ENCODE data around the gene BAG5. TPM values are rescaled to one million over a fixed set of nuclear protein-coding genes. Genes with fewer than 3 reads are reported as not detected.

Gene BAG5
- total RNA-seq, 4 donors from 2014 or later, result 29.2 to 51.2 (median 42.9) TPM

DNA sequence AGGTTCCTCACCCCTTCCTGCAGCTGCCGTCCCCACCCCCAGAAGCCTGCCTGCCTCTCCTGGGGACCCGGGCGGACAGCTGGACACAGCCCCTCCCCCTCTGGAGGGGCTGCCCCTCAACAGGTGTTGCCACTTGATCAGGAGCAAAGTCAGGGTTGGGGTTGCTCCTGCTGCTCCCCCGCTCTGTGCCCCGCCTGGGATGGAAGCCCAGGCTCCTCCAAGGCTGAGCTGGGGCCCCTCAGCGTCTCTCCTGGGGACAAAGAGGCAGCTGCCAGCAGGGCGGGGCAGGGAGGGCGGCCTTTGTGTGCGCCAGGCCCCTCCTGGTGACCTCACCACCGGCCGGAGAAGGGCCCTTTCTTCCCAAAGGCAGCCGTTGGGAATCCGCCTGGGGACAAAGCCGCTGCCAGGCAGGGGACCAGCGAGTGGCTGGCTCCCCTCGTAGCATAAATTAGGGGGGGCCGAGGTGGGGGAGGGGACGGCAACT lies 19.8 kb downstream of the BAG5 start:
- DNase-seq (ENCODE audit: low spot score) (no peak), ATAC-seq (ENCODE audit: low FRiP score) (no peak)
- TF ChIP-seq, protein P1, sequence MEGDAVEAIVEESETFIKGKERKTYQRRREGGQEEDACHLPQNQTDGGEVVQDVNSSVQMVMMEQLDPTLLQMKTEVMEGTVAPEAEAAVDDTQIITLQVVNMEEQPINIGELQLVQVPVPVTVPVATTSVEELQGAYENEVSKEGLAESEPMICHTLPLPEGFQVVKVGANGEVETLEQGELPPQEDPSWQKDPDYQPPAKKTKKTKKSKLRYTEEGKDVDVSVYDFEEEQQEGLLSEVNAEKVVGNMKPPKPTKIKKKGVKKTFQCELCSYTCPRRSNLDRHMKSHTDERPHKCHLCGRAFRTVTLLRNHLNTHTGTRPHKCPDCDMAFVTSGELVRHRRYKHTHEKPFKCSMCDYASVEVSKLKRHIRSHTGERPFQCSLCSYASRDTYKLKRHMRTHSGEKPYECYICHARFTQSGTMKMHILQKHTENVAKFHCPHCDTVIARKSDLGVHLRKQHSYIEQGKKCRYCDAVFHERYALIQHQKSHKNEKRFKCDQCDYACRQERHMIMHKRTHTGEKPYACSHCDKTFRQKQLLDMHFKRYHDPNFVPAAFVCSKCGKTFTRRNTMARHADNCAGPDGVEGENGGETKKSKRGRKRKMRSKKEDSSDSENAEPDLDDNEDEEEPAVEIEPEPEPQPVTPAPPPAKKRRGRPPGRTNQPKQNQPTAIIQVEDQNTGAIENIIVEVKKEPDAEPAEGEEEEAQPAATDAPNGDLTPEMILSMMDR (IDR thresholded peaks at IDR 0.05), result no peak

DNA sequence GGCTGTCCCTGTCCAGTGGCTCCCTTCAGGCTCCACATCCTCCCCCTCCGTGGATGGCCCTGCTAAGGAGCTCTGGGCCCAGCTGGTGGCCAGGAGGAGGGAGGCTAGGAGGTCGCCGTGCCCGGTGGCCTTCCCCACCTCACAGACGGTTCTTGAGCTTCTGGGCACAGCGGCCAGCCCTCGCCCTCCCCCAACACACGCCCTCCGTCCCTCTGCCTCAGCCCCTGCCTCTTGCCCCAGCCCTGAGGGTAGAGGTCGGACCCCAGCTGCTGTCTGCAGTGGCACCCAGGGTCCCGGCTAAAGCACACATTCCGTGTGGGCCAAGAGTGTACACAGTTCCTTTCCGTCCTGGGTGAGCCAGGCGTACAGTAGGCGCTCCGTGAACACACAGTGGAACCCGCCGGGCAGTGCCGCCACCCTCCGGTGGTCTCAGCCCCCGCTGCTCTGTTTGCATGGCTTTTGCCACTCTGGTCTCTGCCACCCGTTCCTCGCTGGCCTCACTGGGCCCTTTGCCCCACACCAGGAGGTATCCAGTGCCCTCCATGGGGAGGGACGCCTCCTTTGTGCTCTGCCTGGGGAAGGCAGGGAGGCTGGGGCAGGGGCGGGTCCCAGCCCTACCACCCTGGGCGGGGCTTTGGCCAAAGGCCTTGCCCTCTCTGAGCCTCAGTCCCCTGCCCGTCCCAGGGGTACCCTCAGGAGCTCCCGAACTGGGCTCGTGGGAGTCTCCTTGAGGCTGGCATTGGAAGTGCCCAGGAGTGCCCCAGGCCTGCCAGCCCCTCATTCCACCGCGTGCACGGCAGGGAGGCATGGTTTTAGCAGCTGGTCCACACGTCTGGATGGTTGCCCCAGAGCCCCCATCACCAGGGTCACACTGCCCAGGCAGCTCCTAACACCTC lies 20.5 kb downstream of the BAG5 start:
- no peak for DNase-seq (ENCODE audit: low spot score)
- TF ChIP-seq, protein P1 (IDR thresholded peaks at IDR 0.05), result no peak
- no peak for ATAC-seq (ENCODE audit: low FRiP score)

DNA sequence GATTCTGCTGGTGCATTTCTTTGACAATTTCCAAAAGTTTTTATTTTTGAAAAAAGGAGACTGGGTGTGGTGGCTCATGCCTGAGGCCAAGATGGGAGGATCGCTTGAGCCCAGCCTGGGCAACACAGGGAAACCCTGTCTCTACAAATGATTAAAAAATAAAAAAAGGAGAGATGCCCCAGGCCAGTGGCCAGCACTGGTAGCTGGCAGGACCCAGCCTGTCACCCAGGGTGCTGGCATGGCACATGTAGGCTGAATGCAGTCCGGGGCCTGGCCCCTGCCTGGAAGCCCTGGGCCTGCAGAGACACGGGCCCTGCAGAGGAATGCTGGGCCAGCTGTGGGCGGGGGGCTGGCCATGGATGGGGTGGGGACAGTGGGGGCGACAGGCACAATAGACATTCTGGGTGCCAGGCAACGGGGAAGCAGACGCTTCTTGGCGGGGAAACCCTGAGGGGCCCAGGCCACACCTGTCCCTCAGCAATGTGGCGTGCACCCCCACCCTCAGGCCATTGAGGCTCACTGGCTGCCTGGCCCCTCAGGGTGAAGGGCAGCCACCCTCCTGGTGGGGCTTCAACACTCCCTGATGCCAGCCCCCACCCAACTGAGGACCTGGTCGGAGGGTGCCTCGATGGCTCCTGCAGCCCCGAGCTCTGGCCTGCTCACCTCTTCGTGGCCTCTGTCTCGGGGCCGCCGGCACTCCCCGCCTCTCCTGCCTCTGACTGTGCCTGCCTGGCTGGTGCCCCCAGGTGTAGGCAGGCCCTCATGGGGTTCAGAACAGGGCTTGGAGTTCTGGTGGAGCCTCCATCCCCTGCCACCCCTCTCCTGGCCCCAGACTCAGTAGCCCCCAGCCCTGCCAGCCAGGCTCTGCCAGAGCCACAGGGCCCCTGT lies 21.4 kb downstream of the BAG5 start:
- TF ChIP-seq, protein P1 (IDR thresholded peaks at IDR 0.05), result no peak
- ATAC-seq (ENCODE audit: low FRiP score), result no peak
- no peak for DNase-seq (ENCODE audit: low spot score)

DNA sequence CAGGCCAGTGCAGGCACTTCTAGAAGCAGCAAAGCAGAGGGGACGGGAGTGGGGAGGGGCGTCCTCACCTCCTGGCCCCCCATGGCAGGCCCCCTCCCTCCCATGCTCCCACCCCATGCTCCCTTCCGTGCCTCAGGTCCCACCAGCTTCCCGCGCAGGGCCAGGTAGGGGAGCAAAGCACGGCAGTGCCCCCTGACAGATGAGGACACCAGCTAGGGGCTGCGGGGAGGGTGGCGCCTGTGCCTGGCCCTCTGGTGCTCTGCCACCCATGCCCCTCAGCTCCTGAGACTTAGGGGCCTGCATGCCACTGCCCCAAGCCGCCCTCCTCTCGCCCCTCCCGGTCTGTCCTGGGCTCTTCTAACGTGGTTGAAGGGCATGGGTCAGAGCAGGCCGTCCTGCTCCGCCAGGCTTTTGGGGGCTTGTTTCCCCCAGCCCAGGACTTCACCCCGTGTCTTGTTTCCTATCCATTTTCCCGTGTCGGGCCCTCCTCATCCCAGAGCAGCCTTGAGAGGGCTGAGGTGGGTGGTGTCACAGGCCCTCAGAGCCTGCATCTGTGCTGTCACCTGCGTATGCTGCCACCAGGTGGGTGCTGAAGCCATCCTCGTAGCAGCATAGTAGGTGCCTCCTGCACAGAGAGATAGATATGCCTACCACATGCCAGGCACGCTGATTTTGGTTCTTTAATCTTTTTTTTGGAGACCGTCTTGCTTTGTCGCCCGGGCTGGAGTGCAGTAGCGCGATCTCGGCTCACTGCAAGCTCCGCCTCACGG lies 23.2 kb downstream of the BAG5 start:
- TF ChIP-seq, protein P1 (IDR thresholded peaks at IDR 0.05), result no peak
- ATAC-seq (ENCODE audit: low FRiP score) (no peak), DNase-seq (ENCODE audit: low spot score) (no peak)

DNA sequence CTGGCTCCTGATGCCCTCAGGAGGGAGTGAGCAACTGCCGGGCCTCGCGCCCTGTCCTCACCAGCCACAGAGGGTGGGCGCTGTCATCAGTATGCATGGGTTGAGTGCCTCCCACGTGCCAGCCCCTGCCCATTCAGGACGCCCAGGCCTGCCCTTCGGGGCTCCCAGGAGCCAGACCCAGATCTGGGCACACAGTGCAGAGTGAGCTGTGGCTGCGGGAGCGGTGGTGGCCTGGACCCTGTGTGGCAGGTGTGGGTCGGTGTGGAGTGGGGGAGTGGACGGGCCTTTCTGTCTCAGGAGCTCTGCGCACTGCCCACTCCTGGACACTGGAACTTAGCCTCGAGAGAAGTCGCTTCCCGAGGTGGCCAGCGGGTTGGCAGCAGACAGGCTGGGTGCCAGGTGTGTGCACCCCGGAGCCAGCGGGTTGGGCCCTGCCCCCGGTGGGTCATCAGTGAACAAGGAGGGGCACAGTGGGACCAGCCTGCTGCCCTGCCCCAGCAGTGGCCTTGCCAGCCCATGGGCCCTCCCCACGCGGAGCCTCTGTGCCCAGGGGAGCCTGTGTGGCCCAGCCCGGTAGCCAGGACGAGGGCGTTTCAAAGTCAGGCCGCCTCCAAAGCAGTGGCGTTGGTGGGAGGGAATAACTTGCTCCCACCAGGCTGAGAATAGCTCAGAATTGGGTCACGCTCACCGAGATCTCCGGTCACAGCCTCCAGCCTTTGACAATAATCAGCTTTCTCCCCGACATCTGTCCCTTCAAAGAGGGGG lies 24.0 kb downstream of the BAG5 start:
- DNase-seq (ENCODE audit: low spot score) (no peak), ATAC-seq (ENCODE audit: low FRiP score) (no peak)
- TF ChIP-seq, protein P1 (IDR thresholded peaks at IDR 0.05), result no peak

All from omental fat pad (tissue), 4 donors.